NT2/D1 (cell line): ENCODE results near the gene TMEM97.

ENCODE experiments used
- YY1 ChIP-seq: IDR thresholded peaks from 2 replicates; pipeline ENCODE4 v1.6.1; 2011; ENCODE audit not compliant: insufficient read length, insufficient read depth
- ZNF274 ChIP-seq: IDR thresholded peaks from 2 replicates; pipeline ENCODE4 v1.6.1; 2011; ENCODE audit warnings: mild to moderate bottlenecking, low read depth, low read length

DNA sequence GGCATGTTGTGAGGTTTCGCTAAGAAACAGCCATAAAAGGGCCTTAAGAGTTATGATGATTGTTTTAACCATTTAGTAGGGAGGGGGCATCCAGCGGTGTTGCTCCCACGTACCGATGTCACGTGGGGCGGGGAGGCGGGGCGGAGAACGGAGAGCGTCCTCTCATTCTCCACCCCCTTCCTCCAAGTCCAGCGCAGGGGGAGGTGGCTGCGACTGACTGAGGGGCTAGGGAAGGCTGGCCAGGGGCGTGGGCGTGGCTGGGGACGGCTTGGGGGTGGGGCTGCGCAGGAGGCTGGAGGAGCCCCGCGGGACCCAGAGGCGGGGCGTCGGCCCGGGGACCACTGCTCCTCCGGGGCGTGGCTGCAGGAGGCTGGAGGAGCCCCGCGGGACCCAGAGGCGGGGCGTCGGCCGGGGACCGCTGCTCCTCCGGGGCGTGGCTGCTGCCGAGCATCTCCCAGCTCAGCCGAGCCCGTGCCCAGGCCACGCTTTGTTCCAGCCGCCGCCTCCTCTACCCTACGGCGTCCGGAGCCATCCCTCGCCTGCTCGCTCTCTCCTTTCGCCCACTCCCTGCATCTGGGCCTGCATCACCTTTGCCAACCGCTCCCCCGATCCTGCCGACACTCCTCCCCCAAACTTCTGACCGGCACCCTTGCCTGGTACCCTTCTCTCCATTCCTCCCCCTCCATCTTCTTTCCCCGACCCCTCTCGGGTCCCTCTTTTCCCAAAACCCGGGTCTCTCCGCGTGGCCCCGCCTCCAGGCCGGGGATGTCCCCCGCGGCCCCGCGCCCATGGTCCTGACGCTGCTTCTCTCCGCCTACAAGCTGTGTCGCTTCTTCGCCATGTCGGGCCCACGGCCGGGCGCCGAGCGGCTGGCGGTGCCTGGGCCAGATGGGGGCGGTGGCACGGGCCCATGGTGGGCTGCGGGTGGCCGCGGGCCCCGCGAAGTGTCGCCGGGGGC is 52.5 kb downstream of the TMEM97 start, which contains the start of gene SARM1:
- TF ChIP-seq ZNF274, result no peak
- TF ChIP-seq YY1, result no peak
